Measurements from ENCODE around the gene ZNF483.
"Not testable (repeated sequence)": the region's sequence is repeated elsewhere in the genome, so short reads cannot be mapped to it uniquely, and the experiment has no call there.

ZNF483 gene

DNA sequence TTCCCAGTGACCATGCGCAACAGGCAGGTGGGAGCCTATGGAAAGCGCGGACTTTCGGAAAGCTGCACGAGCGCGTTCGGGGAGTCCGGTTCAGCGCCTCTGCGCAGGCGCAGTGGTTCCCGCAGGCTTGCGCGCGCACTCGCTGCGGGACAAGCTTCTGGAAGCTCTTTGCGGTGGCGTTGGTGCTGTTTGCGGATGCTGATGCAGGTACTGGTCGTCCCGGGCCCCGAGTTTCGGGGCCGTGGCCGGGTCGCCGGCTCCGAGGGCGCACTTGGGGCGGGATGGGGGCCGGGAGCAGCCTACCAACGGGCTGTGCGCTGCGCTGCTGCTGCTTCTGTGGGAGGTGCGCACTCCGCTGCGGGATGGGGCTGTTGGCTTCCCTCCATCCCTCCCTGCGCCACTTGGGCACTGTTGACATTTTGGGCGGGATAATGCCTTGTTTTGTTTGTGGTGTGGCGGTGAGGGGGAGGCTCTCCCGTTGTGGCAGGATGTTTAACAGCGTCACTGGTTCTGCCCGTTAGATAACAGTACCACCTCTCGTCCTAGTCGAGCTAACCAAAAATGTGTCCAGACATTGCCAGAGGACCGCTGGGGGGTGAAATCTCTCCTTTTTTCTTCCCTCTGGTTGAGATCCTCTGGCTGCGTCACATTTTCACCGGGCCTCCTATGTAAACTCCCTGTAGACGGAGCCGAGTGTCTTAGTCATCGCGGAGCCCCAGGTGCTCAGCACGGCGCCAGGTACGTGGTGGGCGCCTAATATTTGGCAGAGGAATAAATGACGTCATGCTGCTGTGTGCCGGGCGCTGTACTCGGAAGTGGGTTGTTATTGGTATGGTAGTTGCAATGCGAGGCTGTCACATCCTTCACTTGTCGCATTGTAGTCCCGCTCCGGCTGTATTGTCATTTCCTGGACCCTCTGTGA lies at the start of gene ZNF483:
ZNF483 (plus strand) TSS at position 124 of the 922 bp plus-strand sequence. CDS start 2,217 bp downstream, outside the sequence.
- peak; percentile 48 for DNase-seq (ENCODE audit: low read depth)

- DNase-seq (ENCODE audit: low read depth): no peak
Measured at GRCh38 chr9:111475195-111475594, 49.8 kb upstream of the ZNF483 start.

DNA sequence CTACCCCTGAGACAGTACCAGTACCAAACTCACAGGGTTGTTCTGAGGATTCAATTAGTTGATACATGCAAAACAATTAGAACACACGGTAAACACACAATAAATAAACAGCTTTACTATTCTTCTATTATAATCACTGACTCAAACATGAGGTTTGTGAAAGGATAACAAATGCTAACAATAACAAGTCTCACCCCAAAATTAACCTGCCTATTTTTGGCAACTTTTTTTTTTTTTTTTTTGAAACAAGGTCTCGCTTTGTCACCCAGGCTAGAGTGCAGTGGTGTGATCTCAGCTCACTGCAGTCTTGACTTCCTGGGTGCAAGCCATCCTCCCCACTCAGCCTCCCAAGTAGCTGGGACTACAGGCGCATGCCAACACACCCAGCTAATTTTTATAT lies 47.3 kb upstream of the ZNF483 start:
- no peak for DNase-seq (ENCODE audit: low read depth)

DNA sequence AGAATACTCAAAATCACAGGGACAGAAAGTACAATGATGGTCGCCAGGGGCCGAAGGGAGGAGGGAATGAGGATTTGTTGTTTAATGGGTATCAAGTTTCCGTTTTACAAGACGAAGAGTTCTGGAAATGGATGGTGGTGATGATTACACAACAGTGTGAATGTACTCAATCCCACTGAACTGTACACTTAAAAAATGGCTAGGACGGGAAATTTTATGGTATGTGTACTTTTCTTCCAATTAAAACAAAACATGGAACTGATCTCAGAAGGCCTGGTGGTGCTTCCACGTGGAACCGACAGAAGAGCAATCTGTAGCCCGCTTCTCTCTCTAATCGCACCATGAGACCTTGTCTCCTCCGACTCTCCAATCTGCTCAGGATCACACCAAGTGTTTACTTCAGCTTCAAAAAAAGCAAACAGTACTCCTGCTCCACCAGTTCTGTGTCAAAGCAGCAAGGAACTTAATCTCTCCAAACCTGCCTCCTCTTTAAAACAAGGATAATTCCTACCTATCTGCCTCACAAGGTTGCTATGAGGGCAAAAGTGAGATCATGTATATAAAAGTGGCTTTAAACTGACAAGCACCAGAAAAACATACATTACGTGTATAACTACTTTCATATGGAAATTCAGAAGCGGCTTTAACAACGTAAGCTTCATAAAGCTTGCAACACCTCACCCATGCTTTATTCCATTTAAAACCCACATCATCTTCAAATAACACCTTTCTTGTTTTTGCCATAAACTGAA lies 42.9 kb upstream of the ZNF483 start:
- no peak for DNase-seq (ENCODE audit: low read depth)

DNA sequence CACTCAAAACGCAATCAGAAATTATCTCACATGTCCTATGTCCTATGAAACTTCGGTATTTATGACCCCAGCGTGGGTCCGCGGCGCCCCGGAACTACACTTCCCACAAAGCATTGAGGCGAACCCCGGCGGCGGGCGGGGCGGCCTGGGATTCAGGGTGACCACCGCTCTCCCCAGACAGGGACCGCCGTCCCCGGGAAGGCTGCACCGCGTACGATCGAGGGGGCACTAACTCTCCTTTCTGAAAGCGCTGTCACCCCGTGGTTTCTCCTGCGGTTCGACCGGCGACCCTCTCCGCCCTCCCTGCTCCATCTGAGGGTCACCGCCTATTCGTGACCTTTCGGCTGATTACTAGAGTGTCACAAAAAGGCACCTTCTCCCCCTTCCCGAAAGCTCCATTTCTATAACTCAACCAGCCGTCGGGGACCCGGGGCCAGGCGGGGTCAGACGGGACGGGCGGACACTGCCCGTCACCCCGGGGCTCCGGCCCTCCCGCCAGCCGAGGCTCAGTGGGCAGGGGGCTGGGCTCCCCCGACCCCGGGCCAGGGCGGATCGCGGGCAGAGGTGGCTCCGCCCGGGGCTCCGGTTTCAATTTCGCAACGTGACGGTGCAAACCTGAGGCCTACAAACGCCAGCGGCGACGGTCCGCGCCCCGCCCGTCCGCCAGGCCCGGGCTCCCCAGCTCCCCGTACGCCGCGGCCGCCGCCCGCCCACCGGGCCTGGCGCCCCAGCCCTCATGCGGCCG lies 42.1 kb upstream of the ZNF483 start:
- DNase-seq (ENCODE audit: low read depth): peak; percentile 50

GRCh38 chr9:111483439-111483857 lies 41.5 kb upstream of the ZNF483 start:
- DNase-seq (ENCODE audit: low read depth): peak; percentile 43

GRCh38 chr9:111483858-111484571 lies 41.0 kb upstream of the ZNF483 start, which contains the start of gene ECPAS:
Gene ECPAS (minus strand): TSS chr9:111484383. CDS start chr9:111472918, 11,465 bp downstream.
- peak; percentile 59 for DNase-seq (ENCODE audit: low read depth)

DNA sequence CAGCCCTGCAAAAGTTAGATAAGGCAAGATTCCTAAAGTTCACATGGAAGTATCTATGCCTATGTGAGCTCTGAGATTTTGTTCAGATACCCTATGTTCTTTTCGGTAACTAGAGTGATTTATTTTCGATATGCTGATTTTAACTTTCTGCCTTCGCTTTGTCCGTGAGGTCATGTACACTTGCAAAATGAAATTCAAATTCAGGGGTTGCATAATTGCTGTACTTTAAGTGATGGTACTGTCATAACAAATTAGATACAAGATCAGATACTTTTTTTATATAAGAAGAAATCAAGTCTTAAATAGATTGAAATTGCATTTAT lies 40.4 kb upstream of the ZNF483 start:
- DNase-seq (ENCODE audit: low read depth): no peak

GRCh38 chr9:111497196-111497595 lies 27.8 kb upstream of the ZNF483 start:
- DNase-seq (ENCODE audit: low read depth): not testable (repeated sequence)

- no peak for DNase-seq (ENCODE audit: low read depth)
Measured at GRCh38 chr9:111501005-111501562, 23.9 kb upstream of the ZNF483 start.

DNA sequence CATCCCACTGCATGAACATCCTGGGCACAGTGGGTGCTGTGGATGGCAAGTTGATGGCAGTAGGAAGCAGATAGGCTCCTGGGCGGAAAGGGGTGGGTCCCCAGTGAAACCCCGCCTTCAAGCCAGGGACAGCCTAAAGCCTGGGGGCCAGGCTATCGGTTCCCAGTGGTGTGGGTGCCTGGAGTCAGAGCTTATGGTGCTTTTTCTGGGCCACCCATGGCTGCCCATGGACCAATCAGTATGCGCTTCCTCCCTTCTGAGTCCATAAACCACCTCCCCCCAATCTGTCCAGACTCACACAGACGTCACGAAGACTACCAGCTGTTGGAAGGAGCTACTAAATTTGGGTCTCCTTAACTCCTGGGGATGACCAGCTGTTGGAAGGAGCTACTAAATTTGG lies 23.3 kb upstream of the ZNF483 start:
- no peak for DNase-seq (ENCODE audit: low read depth)

DNA sequence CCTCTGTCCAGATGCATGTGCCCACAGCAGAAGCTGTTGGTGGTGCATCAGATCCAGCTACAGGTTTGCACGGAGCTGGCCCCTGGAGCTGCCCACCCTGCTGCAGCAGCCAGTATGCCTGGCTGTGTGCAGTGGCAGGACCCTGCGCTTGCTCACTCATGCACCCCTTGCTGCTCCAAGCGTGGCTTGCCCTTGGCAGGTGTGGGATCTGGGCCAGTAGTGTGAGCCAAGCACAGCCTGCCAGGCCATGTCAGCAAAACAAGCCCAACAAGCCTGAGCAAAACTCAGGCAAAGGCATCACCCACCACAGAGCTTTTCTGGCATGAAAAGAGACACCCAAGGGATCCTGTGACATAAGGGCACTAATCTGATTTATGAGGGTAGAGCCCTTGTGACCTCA lies 22.5 kb upstream of the ZNF483 start:
- no peak for DNase-seq (ENCODE audit: low read depth)

- not testable (repeated sequence) for DNase-seq (ENCODE audit: low read depth)
Measured at GRCh38 chr9:111511581-111511980, 13.4 kb upstream of the ZNF483 start.

DNA sequence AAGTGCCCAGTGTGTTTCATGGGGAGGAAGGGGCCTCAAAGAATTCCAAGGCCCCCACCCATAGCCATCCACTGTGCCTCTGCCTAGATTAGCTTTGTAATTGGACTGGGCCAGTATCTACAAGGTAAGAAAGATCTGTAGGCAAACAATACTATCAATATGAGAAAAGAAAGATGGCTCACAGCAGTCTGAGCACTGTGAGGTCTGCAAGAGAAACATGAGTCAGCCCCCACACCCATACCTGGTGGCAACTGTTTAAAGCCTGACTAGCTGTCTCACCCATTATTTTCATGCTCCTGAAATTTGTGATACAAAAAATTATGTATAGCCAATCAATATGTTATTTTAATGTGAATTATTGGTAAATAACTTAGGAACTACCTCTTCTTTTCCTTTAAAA lies 10.0 kb upstream of the ZNF483 start:
- no peak for DNase-seq (ENCODE audit: low read depth)

DNA sequence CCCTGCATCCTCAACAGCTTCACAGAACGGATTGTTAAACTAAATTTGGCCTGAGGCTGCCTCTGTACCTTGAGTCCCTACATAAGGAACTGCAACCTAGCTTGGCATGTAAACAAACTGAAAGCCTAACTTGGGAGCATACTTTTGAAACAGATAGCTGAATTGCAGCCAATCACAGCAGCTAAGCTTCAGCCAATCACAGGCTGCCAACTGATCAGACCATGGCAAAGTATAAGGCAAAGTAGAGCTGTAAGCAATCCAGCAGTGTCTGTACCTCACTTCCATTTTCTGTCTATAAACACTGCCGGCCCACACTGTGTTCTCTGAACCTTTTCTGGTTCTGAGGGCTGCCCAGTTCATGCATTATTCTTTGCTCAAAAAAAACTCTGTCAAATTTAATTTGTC lies 8.9 kb upstream of the ZNF483 start:
- DNase-seq (ENCODE audit: low read depth): no peak

- DNase-seq (ENCODE audit: low read depth): no peak
Measured at GRCh38 chr9:111524731-111525055, 286 bp upstream of the ZNF483 start.

GRCh38 chr9:111527347-111527746 lies 2.4 kb downstream of the ZNF483 start:
- no peak for DNase-seq (ENCODE audit: low read depth)

DNA sequence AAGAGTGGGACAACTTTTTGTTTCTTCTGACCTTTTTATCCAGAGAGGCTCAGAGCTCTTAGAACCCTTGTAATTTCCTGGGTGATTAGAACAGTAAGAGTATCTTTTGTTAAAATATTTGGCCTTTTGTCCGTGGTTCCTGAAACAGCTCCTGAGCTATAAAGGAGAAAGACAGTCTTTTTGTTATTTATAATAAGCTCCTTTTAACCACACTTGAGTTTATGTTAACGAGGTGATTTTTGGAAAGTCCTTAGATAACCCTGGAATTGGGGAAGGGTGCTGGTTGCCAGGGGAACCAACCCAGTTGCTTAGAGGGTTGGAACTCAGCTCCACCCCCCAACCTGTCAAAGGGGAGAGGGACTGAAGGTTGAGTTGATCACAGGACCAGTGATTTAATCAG lies 4.8 kb downstream of the ZNF483 start:
- DNase-seq (ENCODE audit: low read depth): no peak

DNA sequence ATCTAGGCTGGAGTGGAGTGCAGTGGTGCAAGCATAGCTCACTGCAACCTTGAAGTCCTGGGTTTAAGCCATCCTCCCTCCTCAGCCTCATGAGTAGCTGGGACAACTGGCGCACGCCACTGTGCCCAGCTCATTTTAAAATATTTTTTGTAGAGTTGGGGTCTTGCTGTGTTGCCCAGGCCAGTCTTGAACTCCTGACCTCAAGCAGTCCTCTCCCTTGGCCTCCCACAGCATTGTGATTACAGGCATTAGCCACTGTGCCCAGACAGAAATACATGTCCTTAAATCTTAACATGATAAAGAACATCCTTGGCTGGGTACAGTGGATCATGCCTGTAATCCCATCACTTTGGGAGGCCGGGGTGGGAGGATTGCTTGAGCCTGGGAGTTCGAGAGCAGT lies 6.7 kb downstream of the ZNF483 start:
- no peak for DNase-seq (ENCODE audit: low read depth)

- no peak for DNase-seq (ENCODE audit: low read depth)
Measured at GRCh38 chr9:111533099-111533790, 8.3 kb downstream of the ZNF483 start.
